ENCODE results near the gene NCR3LG1. TPM values are rescaled to one million over a fixed set of nuclear protein-coding genes. Genes with fewer than 3 reads are reported as not detected.

The NCR3LG1 gene
- total RNA-seq, 2 experiments from 2014 or later, result 7.7 to 23.0 TPM

DNA sequence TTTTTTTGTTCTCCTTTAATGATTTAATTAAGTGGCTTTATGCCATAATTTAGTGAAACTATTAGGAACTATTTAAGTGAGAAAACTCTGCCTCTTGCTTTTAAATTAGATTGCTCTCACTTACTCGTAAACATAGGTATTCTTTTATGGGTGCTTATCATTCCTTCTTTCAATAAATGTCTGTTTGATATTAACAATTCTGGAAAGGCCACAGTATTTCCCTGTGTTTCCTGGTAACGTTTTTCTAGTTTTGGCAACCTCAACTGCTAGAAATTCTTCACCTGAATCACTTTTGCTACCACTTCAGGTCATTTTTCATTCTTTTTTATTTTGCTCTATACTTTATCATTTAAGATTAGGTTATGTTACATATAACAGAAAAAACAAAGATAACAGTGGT, 19.9 kb upstream of the NCR3LG1 start:
- TF ChIP-seq, protein P1, sequence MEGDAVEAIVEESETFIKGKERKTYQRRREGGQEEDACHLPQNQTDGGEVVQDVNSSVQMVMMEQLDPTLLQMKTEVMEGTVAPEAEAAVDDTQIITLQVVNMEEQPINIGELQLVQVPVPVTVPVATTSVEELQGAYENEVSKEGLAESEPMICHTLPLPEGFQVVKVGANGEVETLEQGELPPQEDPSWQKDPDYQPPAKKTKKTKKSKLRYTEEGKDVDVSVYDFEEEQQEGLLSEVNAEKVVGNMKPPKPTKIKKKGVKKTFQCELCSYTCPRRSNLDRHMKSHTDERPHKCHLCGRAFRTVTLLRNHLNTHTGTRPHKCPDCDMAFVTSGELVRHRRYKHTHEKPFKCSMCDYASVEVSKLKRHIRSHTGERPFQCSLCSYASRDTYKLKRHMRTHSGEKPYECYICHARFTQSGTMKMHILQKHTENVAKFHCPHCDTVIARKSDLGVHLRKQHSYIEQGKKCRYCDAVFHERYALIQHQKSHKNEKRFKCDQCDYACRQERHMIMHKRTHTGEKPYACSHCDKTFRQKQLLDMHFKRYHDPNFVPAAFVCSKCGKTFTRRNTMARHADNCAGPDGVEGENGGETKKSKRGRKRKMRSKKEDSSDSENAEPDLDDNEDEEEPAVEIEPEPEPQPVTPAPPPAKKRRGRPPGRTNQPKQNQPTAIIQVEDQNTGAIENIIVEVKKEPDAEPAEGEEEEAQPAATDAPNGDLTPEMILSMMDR (conservative IDR thresholded peaks at IDR 0.05; ENCODE audit: low read length), result no peak
- no peak for TF ChIP-seq EZH2phosphoT487 (IDR thresholded peaks at IDR 0.05; ENCODE audit: borderline replicate concordance, low read depth, low read length)
- Histone ChIP-seq H3K27ac (ENCODE audit: low read depth, low read length, poor library complexity, severe bottlenecking) (no peak overlapping the region), H3K4me2 (ENCODE audit: low read length) (no peak overlapping the region), H3K9me2 (ENCODE audit: insufficient read depth, low read length) (no peaks in the 10 kb centered on the region), H4K20me1 (ENCODE audit: insufficient read depth, low read length) (no peaks in the 10 kb centered on the region), H3K9me3 (ENCODE audit: low read length) (no peaks in the 10 kb centered on the region), H3K4me3 (ENCODE audit: low read depth, low read length, poor library complexity, severe bottlenecking) (no peak overlapping the region), H3K79me2 (ENCODE audit: insufficient read depth, low read depth, low read length) (no peaks in the 10 kb centered on the region), H2AFZ (ENCODE audit: low read length) (no peak overlapping the region), H3K4me1 (ENCODE audit: insufficient read depth, low read length, poor library complexity, severe bottlenecking) (peaks cover 9% of the 10 kb centered on the region), H3K36me3 (ENCODE audit: insufficient read depth, low read length) (peaks cover 18% of the 10 kb centered on the region; the same call in 1 of the 2 replicates)
- ChIA-PET POLR2A (interaction anchor here (0.6 to 1.2 kb wide), 4 partner anchors 13 to 160 kb away, joined by 3 to 4 read pairs (median 4); no protein-coding TSS in a partner anchor), CTCF (ENCODE audit: unreplicated experiment) (no interaction called here)
- no TSS peak for BruUV-seq (replicated peaks)
- DNase-seq (ENCODE audit: low spot score), result no peak
- intact Hi-C loops (cut with micrococcal nuclease; ENCODE audit: unreplicated experiment), result no loop called here

DNA sequence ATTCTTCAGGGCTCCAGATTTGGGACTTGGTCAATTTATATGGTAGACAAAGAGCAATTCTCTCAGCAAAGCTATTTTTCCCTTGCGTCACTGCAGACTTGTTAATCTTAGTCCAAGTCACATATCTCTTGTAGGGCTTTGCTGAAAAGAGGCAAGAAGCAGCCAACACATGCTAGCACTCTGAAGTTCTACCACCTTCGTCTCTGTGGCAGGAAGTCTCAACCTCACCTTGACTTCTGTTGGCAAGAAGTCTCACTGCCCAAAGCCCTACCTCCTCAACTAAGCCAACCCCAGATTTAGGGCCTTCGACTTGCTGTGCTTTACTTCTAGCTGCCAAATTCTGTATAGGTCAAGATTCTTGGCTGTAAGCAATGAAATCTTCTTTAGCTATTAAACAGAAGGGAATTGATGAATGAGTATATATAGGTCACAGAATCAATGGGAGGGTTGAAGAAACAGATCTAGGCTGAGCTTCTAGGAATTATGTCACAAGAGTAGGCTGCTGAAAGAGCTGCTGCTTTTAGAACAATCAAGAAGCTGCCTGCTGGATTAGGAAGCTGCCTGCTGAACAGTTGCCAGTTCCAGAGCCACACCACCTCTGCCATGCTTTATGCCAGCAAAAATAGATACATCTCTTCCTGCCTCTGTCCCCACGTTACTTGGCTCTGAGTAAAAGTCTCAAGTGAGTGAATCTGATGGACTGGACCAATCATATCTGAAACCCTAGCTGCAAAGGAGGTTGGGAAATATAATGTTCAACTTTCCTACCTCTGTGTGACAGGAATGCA, 17.6 kb upstream of the NCR3LG1 start:
- Histone ChIP-seq H3K79me2 (ENCODE audit: insufficient read depth, low read depth, low read length) (no peaks in the 10 kb centered on the region), H3K4me1 (ENCODE audit: insufficient read depth, low read length, poor library complexity, severe bottlenecking) (no peaks in the 10 kb centered on the region), H3K4me3 (ENCODE audit: low read depth, low read length, poor library complexity, severe bottlenecking) (no peak overlapping the region), H4K20me1 (ENCODE audit: insufficient read depth, low read length) (no peaks in the 10 kb centered on the region), H2AFZ (ENCODE audit: low read length) (no peak overlapping the region), H3K4me2 (ENCODE audit: low read length) (no peak overlapping the region), H3K9me2 (ENCODE audit: insufficient read depth, low read length) (no peaks in the 10 kb centered on the region), H3K9me3 (ENCODE audit: low read length) (no peaks in the 10 kb centered on the region), H3K36me3 (ENCODE audit: insufficient read depth, low read length) (peaks cover 18% of the 10 kb centered on the region; the same call in 1 of the 2 replicates), H3K27ac (ENCODE audit: low read depth, low read length, poor library complexity, severe bottlenecking) (no peak overlapping the region)
- TF ChIP-seq EZH2phosphoT487 (IDR thresholded peaks at IDR 0.05; ENCODE audit: borderline replicate concordance, low read depth, low read length), result no peak
- TF ChIP-seq, protein P1 (conservative IDR thresholded peaks at IDR 0.05; ENCODE audit: low read length), result no peak
- DNase-seq (ENCODE audit: low spot score), result no peak
- ChIA-PET POLR2A (interaction anchor here (0.6 to 3.2 kb wide), 4 partner anchors 11 to 126 kb away, joined by 3 to 11 read pairs (median 6); partner anchors contain the start of gene PIK3C2A), CTCF (ENCODE audit: unreplicated experiment) (no interaction called here)
- intact Hi-C loops (cut with micrococcal nuclease; ENCODE audit: unreplicated experiment), result no loop called here
- no TSS peak for BruUV-seq (replicated peaks)

DNA sequence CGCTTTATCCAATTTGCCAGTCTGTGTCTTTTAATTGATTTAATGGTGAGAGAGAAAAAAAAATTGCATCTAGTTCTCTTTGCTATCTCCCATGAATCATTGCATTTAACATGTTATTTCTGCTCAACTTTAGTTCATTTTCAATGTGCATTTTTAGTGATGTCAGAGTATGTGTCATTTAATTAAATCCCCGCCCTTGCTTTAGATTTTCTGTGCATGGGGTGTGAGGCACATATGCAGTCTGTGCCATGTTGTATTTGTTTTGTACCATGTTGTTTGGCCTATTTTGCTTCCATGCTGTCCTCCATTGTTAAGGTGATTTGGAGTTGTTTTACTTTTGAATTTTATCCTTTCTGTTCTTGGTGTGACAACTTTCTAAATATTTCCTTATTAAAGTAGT, 8.3 kb upstream of the NCR3LG1 start:
- CTCF ChIA-PET (ENCODE audit: unreplicated experiment), result no interaction called here
- H3K27ac ChIP-seq (ENCODE audit: low read depth, low read length, poor library complexity, severe bottlenecking), result no peak overlapping the region
- no peak for TF ChIP-seq EZH2phosphoT487 (IDR thresholded peaks at IDR 0.05; ENCODE audit: borderline replicate concordance, low read depth, low read length)
- TF ChIP-seq, protein P1 (conservative IDR thresholded peaks at IDR 0.05; ENCODE audit: low read length), result no peak

More for the DNA sequence above, 8.3 kb upstream of the NCR3LG1 start:
- Histone ChIP-seq H3K4me1 (ENCODE audit: insufficient read depth, low read length, poor library complexity, severe bottlenecking) (no peaks in the 10 kb centered on the region), H3K36me3 (ENCODE audit: insufficient read depth, low read length) (no peaks in the 10 kb centered on the region), H2AFZ (ENCODE audit: low read length) (no peak overlapping the region), H3K9me3 (ENCODE audit: low read length) (no peaks in the 10 kb centered on the region), H3K4me2 (ENCODE audit: low read length) (no peak overlapping the region), H4K20me1 (ENCODE audit: insufficient read depth, low read length) (no peaks in the 10 kb centered on the region), H3K9me2 (ENCODE audit: insufficient read depth, low read length) (no peaks in the 10 kb centered on the region), H3K79me2 (ENCODE audit: insufficient read depth, low read depth, low read length) (no peaks in the 10 kb centered on the region), H3K4me3 (ENCODE audit: low read depth, low read length, poor library complexity, severe bottlenecking) (no peak overlapping the region)
- intact Hi-C loops (cut with micrococcal nuclease; ENCODE audit: unreplicated experiment), result no loop called here
- POLR2A ChIA-PET, result no interaction called here
- no TSS peak for BruUV-seq (replicated peaks)
- no peak for DNase-seq (ENCODE audit: low spot score)
